H1 (cell line): Measurements from ENCODE around the gene ADGRB2.

ENCODE experiments used
- EP300 ChIP-seq, 2 experiments: IDR thresholded peaks; 1 replicate in 1 of 2; 2 replicates in 1 of 2; pipeline ENCODE4 v1.6.1; 2011 to 2012; ENCODE audit warnings: low read depth in 2 of 2, low read length in 2 of 2, mild to moderate bottlenecking in 2 of 2, borderline replicate concordance in 1 of 2, inconsistent platforms in 1 of 2, moderate library complexity in 1 of 2
- FOSL1 ChIP-seq: IDR thresholded peaks from 2 replicates; pipeline ENCODE4 v1.6.1; 2011; ENCODE audit warnings: mild to moderate bottlenecking, low read depth, low read length, moderate library complexity; ENCODE audit not compliant: insufficient read depth
- GABPA ChIP-seq: IDR thresholded peaks from 2 replicates; pipeline ENCODE4 v1.6.1; 2011; ENCODE audit warnings: mild to moderate bottlenecking, low read length, moderate library complexity, borderline replicate concordance; ENCODE audit not compliant: insufficient read depth
- POLR2A ChIP-seq, 2 experiments: IDR thresholded peaks; 1 replicate in 1 of 2; 2 replicates in 1 of 2; pipeline ENCODE4 v1.6.1; 2011; ENCODE audit warnings: low read depth in 2 of 2, low read length in 2 of 2, mild to moderate bottlenecking in 2 of 2; ENCODE audit errors: control extremely low read depth in 1 of 2
- TAF7 ChIP-seq: optimal IDR thresholded peaks from 2 replicates; pipeline ENCODE3; 2011; ENCODE audit warnings: low read depth, mild to moderate bottlenecking, inconsistent platforms, low read length, moderate library complexity, borderline replicate concordance
- ZNF274 ChIP-seq: IDR thresholded peaks from 2 replicates; pipeline ENCODE4 v1.7.0; 2012; ENCODE audit warnings: low read length, borderline replicate concordance; ENCODE audit errors: extremely low read depth
- TF ChIP-seq, protein P1 (sequence below), 3 experiments: IDR thresholded peaks; 1 replicate in 2 of 3; 2 replicates in 1 of 3; pipeline versions ENCODE4 v1.5.1 to v1.6.1; 2011; ENCODE audit warnings: low read length in 3 of 3, mild to moderate bottlenecking in 3 of 3, inconsistent platforms in 2 of 3, low read depth in 1 of 3, moderate library complexity in 1 of 3; ENCODE audit not compliant: insufficient read depth in 1 of 3; ENCODE audit errors: control extremely low read depth in 1 of 3

DNA sequence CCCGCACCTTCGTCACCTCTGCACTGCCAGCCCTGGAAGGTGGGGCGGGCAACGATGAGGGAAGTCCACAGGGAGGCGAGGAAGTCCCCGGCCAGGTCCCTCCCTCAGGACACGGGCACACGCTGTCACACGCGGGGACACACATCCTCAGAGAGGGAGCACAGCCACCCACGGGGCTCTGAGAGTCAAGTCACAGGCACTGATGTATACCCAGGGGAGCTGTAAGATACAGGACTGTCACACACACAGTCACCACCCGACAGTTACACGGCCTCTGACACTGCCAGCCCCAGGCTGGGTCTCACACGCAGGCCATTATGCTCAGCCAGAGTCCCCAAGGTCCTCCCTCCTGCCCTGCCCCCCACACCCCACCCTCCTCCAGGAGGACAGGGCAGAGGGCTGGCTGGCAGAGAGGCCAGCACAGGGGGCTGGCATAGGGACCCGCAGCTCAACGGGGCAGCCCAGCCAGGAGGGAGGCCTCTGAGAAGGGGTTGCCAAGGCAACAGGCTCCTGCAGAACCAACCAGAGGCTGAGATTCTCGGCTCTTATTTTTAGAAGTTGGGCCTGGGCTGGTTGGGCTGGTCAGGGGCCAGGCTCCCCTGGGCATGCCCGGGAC is 17.7 kb upstream of the ADGRB2 start:
- TF ChIP-seq, protein P1, sequence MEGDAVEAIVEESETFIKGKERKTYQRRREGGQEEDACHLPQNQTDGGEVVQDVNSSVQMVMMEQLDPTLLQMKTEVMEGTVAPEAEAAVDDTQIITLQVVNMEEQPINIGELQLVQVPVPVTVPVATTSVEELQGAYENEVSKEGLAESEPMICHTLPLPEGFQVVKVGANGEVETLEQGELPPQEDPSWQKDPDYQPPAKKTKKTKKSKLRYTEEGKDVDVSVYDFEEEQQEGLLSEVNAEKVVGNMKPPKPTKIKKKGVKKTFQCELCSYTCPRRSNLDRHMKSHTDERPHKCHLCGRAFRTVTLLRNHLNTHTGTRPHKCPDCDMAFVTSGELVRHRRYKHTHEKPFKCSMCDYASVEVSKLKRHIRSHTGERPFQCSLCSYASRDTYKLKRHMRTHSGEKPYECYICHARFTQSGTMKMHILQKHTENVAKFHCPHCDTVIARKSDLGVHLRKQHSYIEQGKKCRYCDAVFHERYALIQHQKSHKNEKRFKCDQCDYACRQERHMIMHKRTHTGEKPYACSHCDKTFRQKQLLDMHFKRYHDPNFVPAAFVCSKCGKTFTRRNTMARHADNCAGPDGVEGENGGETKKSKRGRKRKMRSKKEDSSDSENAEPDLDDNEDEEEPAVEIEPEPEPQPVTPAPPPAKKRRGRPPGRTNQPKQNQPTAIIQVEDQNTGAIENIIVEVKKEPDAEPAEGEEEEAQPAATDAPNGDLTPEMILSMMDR (IDR thresholded peaks at IDR 0.05; ENCODE audit: control extremely low read depth in 1 of 3, insufficient read depth in 1 of 3, low read depth in 1 of 3, low read length in 3 of 3): no peak
- TF ChIP-seq POLR2A (IDR thresholded peaks at IDR 0.05; ENCODE audit: control extremely low read depth in 1 of 2, low read depth in 2 of 2, low read length in 2 of 2) (no peak), EP300 (IDR thresholded peaks at IDR 0.05; ENCODE audit: borderline replicate concordance in 1 of 2, low read depth in 2 of 2, low read length in 2 of 2) (no peak), TAF7 (no peak), FOSL1 (no peak), ZNF274 (no peak), GABPA (no peak)
